Measurements from ENCODE around the gene BTRC.

BTRC gene

GRCh38 chr10:101353692-101354327 is at the start of gene BTRC:
Gene BTRC, plus strand, starts transcription at chr10:101354165. Its CDS starts 16 bp downstream, at chr10:101354181.
- in situ Hi-C loops (cut with MboI; ENCODE audit: low pct_unique_long_range_greater_than_20kb, low sequenced_read_pairs, unreplicated experiment) = no loop called here

GRCh38 chr10:101304316-101304715 is 49.6 kb upstream of the BTRC start:
- no peak for DNase-seq (ENCODE audit: low spot score)
- in situ Hi-C loops (cut with MboI; ENCODE audit: low pct_unique_long_range_greater_than_20kb, low sequenced_read_pairs, unreplicated experiment) = loop anchor here (25.0 kb wide), 1 partner anchor 258 kb away; no protein-coding TSS in a partner anchor
- TF ChIP-seq, protein P1, sequence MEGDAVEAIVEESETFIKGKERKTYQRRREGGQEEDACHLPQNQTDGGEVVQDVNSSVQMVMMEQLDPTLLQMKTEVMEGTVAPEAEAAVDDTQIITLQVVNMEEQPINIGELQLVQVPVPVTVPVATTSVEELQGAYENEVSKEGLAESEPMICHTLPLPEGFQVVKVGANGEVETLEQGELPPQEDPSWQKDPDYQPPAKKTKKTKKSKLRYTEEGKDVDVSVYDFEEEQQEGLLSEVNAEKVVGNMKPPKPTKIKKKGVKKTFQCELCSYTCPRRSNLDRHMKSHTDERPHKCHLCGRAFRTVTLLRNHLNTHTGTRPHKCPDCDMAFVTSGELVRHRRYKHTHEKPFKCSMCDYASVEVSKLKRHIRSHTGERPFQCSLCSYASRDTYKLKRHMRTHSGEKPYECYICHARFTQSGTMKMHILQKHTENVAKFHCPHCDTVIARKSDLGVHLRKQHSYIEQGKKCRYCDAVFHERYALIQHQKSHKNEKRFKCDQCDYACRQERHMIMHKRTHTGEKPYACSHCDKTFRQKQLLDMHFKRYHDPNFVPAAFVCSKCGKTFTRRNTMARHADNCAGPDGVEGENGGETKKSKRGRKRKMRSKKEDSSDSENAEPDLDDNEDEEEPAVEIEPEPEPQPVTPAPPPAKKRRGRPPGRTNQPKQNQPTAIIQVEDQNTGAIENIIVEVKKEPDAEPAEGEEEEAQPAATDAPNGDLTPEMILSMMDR (IDR thresholded peaks at IDR 0.05; ENCODE audit: extremely low read depth, insufficient read depth, missing control alignments) = no peak

More at GRCh38 chr10:101353692-101354327, at the start of gene BTRC:
- DNase-seq (ENCODE audit: low spot score) = peak; percentile 93
- TF ChIP-seq, protein P1 (IDR thresholded peaks at IDR 0.05; ENCODE audit: extremely low read depth, insufficient read depth, missing control alignments) = no peak

DNA sequence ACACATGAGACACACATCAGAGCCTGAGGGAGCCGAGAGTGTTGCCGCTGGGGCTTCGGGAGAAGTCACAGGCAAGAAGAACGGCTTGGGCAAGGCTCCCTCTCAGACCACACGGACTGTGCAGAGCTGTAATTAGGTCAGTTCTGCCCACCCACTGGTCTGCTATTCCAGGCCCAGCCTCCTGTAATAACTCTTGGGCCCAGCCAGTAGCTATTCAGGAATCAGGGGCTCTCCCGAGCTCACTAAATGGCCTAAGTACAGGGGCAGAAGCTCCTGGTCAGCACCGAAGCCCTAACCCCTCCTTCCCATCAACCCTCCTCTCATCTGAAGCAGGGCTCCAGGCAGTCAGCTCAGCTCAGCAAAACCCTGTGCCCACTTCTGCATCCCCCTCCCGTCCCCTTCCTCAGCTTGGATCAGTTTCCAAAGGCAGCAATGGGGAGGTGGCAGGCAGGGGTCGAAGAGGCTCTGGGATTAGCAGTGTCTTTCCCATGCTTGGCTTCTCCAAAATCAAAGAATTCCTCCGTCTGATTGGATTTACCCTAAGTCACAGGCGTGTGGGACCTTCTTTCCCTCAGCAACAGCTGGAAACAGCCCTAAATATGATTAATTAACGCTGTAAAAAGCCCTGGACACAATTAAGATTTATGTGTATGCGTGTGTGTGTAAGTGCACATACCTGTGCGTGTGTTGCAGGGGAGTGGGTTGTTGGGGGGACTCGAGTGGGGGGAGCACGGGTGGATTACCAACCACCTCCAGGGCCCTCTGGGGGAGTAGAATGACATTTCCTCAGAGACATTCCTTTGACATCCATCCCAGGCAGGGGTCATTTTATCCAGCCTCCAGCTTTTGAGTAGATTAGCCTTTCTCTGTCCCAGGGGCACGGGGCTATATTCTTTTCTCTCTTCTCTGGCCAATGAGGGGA is 48.4 kb upstream of the BTRC start:
- TF ChIP-seq, protein P1 (IDR thresholded peaks at IDR 0.05; ENCODE audit: extremely low read depth, insufficient read depth, missing control alignments) = no peak
- in situ Hi-C loops (cut with MboI; ENCODE audit: low pct_unique_long_range_greater_than_20kb, low sequenced_read_pairs, unreplicated experiment) = loop anchor here (25.0 kb wide), 1 partner anchor 257 kb away; no protein-coding TSS in a partner anchor
- DNase-seq (ENCODE audit: low spot score) = no peak

- TF ChIP-seq, protein P1 (IDR thresholded peaks at IDR 0.05; ENCODE audit: extremely low read depth, insufficient read depth, missing control alignments) = no peak
- in situ Hi-C loops (cut with MboI; ENCODE audit: low pct_unique_long_range_greater_than_20kb, low sequenced_read_pairs, unreplicated experiment) = loop anchor here (25.0 kb wide), 1 partner anchor 254 kb away; no protein-coding TSS in a partner anchor
- DNase-seq (ENCODE audit: low spot score) = no peak
Measured at GRCh38 chr10:101308051-101308450, 45.9 kb upstream of the BTRC start.

GRCh38 chr10:101310529-101311184 is 43.3 kb upstream of the BTRC start:
- TF ChIP-seq, protein P1 (IDR thresholded peaks at IDR 0.05; ENCODE audit: extremely low read depth, insufficient read depth, missing control alignments) = no peak
- in situ Hi-C loops (cut with MboI; ENCODE audit: low pct_unique_long_range_greater_than_20kb, low sequenced_read_pairs, unreplicated experiment) = loop anchor here (25.0 kb wide), 1 partner anchor 252 kb away; no protein-coding TSS in a partner anchor
- DNase-seq (ENCODE audit: low spot score) = no peak

Measured in GM13977 (cell line).